GM18870 (cell line): ENCODE data around the gene PLXNC1.
A peak's percentile ranks its signal among the peaks of the same experiment; 100 is the strongest.

Experiments
- ATAC-seq: cut with Tn5 transposase; IDR thresholded peaks from one replicate; pipeline ENCODE4 v1.9.1; 2021; ENCODE audit warnings: moderate library complexity; ENCODE audit not compliant: unreplicated experiment

Gene PLXNC1

GRCh38 chr12:94178882-94179281, 30.5 kb downstream of the PLXNC1 start:
- ATAC-seq = no peak

DNA sequence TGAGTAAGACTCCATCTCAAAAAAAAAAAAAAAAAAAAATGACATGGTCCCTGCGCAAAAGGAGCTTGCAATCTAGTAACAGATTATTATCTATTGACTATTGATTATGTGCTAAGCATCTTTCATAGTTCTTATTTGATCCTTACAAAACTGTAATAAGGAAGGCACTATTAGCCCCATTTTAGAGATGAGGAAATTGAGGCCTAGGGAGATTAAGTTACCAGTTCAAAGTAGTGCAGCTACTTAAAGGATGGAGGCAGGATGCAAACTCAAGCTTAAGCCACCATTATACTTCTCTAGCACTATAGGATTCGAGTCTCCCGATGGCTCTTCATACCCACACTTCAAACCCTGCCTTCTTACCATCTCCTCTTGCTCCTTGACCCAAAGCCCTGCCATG, 31.3 kb downstream of the PLXNC1 start:
- no peak for ATAC-seq

DNA sequence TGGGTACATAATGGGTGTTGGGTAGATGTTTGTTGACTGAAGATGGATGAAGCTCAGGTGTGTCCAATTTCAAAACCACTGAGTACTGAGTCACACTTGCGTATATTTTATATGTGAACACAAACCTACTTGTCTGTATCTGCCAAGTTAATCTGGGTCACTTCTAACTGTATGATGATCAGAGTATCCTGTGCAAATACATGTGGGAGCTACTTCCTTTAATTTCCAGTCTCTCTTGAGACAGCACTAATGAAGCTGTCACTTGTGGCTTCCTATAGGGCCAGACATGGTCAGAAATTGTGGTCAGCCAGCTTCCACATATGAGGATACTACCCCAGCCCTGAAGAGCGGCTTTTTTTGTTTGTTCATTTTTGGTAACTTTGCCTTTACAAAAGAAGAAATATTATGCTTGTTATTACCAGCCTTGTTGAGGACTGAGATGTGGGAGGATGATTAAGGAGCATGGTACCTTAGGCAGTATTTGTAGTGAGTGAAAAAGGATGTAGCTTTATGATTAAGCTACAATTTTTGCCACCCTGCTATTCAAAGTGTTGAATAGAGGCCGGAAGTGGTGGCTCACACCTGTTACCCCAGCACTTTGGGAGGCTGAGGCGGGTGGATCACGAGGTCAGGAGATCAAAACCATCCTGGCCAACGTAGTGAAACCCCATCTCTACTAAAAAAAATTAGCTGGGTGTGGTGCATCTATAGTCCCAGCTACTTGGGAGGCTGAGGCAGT, 32.4 kb downstream of the PLXNC1 start:
- ATAC-seq = no peak

DNA sequence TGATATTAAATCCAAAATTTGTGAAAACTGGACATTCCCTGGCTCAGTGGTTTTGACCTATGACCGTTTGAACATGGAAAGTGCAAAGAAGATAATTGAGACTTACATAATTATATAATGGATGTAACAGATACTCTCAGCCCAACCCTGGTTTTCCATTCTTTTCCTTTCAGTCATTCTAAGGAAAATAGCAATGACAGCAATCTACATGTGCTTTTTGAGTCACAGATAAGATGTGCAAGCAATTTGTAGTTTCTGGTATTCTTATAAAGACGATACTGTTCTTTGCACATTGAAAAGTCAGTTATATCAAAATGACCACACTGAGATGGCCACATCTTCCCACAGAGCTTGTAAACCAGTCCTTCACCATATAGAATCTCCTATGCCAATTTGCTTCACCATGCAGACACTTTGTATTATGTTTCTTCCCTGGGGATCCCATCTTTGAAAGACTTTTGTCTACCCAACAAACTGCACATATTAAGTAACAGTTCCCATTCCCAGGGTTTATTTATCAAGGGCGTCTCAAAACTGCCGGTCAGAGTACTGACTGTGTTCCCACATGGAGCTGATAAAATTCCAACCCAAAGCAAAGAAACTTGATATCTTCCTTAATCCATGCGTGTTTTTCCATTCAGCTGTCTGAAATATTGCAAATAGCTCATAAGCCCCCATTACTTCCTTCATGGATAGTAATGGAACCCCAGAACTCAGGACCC, 34.8 kb downstream of the PLXNC1 start:
- ATAC-seq = no peak

DNA sequence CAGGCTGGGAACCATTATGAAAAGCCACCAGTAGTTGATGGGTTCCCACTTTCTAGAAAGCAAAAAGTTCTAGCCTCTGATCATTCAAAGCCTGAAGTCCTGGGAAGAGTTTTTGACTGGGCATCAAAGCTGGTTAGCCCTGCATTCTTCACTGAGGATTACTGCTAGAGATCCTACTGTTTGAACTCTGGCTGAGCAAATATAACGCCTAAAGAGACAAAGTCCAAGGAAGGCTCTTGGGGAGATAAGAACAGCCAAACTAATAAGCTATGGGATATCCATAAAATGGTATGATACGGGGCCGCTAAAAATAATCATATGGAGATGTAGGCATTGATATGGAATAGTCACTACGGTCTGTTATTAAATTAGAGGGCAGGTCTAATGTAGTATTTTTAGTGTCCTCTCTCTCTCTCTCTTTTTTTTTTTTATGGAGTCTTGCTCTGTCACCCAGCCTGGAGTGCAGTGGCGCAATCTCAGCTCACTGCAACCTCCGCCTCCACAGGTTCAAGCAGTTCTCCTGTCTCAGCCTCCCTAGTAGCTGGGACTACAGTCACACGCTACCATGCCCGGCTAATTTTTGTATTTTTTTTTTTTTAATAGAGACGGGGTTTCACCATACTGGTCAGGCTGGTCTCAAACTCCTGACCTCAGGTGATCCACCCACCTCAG, 35.5 kb downstream of the PLXNC1 start:
- no peak for ATAC-seq

GRCh38 chr12:94184995-94185719, 36.8 kb downstream of the PLXNC1 start:
- ATAC-seq = no peak

GRCh38 chr12:94185801-94186200, 37.4 kb downstream of the PLXNC1 start:
- no peak for ATAC-seq

- no peak for ATAC-seq
These were observed 38.2 kb downstream of the PLXNC1 start for GRCh38 chr12:94186278-94187241.

- no peak for ATAC-seq
These were observed 39.0 kb downstream of the PLXNC1 start for GRCh38 chr12:94187361-94187760.

- ATAC-seq = no peak
These were observed 42.2 kb downstream of the PLXNC1 start for GRCh38 chr12:94190623-94191022.

DNA sequence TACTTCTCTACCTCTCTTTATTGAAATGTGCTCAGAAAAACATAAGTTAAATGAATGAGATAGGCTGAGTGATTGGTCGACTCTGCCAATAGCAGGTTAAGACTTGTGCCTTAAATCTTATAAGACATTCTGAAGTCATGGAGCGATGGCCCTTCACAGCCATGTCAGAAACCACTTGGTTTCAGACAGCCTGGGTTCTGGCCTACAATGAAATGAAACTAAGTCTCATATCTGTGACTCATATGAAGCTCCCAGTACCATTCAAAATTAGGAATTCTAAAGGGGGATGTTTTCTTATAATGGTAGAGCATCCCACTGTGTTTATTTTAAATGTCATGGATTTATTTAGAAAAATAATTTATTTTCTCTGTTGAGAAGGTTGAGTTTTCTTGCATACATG, 42.6 kb downstream of the PLXNC1 start:
- ATAC-seq = peak; percentile 47

- no peak for ATAC-seq
These were observed 43.4 kb downstream of the PLXNC1 start for GRCh38 chr12:94191811-94192210.

DNA sequence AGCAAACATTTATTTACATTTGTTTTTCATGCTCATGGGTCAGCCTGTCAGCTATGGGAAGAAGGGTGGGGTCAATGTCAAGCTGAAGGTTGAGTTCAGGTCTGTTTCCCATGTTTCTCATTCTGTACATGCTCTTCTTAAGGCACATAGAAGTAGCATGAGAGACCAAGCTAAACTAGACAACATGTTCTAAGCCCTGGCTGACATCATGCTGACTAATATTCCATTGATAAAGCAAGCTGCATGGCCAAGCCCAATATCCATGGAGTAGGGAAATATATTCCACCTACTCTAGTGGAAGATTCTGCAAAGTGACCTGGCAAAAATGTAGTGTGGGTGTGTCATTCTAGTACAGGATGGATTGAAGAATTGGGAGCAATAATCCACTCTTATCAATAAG, 44.1 kb downstream of the PLXNC1 start:
- no peak for ATAC-seq

DNA sequence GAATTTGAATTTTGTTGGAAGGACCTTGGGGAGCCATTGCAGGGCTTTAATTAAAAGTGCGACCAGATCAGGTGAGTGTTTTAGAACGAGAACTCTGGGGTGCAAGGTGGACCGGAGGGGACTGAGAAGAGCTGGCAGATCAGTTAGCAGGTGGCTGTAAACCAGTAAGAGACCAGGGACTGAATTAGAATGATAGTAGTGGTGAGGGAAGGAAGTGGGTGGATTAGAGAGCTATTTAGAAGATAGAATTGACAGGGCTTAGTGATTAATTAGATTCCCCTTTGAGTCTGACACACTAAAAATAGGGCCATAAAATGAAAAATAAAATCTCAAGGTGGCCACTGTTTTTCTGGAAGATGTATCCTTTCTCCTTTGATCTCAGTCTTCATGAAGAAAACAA, 44.8 kb downstream of the PLXNC1 start:
- ATAC-seq = no peak

- no peak for ATAC-seq
These were observed 47.1 kb downstream of the PLXNC1 start for GRCh38 chr12:94195483-94195882.

DNA sequence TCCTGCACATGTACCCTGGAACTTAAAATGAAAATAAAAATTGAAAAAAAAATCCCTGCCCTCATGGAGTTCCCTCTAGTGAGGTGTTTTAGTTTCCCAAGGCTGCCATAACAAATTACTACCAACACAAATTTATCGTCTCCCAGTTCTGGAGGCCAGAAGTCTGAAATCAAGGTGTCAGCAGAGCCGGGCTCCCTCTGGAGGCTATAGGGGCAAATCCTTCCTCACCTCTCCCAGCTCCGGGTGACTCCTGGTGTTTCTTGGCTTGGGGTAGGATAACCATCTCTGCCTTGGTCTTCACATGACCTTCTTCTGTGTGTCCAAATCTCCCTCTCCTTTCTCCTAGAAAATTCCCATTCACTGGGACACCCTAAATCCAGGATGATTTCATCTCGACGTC, 50.1 kb downstream of the PLXNC1 start:
- ATAC-seq = no peak

- no peak for ATAC-seq
These were observed 50.5 kb downstream of the PLXNC1 start for GRCh38 chr12:94198872-94199271.

- ATAC-seq = no peak
These were observed 51.7 kb downstream of the PLXNC1 start for GRCh38 chr12:94200069-94200468.

GRCh38 chr12:94200695-94201094, 52.3 kb downstream of the PLXNC1 start:
- no peak for ATAC-seq
